ENCODE results near the gene SLC35G3. TPM values are rescaled to one million over a fixed set of nuclear protein-coding genes. Genes with fewer than 3 reads are reported as not detected.

SLC35G3 gene
- total and polyA plus RNA-seq, 9 donors, result not detected

GRCh38 chr17:35191001-35191695, 3.0 kb downstream of the SLC35G3 start:
- intact Hi-C loops (cut with DNase I), result no loop called here
- Histone ChIP-seq H3K4me3 (no peak overlapping the region), H3K9me3 (no peaks in the 10 kb centered on the region), H3K27ac (no peak overlapping the region), H3K4me1 (ENCODE audit: insufficient read depth) (no peaks in the 10 kb centered on the region), H3K36me3 (no peaks in the 10 kb centered on the region), H3K27me3 (no peaks in the 10 kb centered on the region)
- no peak for DNase-seq
- TF ChIP-seq EP300 (IDR thresholded peaks at IDR 0.05) (no peak), CTCF (IDR thresholded peaks at IDR 0.05) (no peak), POLR2A (IDR thresholded peaks at IDR 0.05) (no peak)
- WGBS, 3 donors, result 73 to 81% (median 78%) methylated on average over 11 of the region's 11 CpGs

GRCh38 chr17:35189291-35189690, 4.9 kb downstream of the SLC35G3 start:
- H3K4me3 ChIP-seq, result no peak overlapping the region
- intact Hi-C loops (cut with DNase I), result no loop called here
- no peaks in the 10 kb centered on the region for H3K27me3 ChIP-seq
- H3K9me3 ChIP-seq, result no peaks in the 10 kb centered on the region
- TF ChIP-seq EP300 (IDR thresholded peaks at IDR 0.05) (no peak), POLR2A (IDR thresholded peaks at IDR 0.05) (no peak), CTCF (IDR thresholded peaks at IDR 0.05) (no peak)
- H3K27ac ChIP-seq, result no peak overlapping the region
- 75 to 78% (median 78%) methylated on average over 3 of the region's 3 CpGs for WGBS, 3 donors
- no peak for DNase-seq
- H3K4me1 ChIP-seq (ENCODE audit: insufficient read depth), result no peaks in the 10 kb centered on the region
- no peaks in the 10 kb centered on the region for H3K36me3 ChIP-seq

- no peaks in the 10 kb centered on the region for H3K36me3 ChIP-seq
- no peak for DNase-seq
- H3K4me3 ChIP-seq, result no peak overlapping the region
- TF ChIP-seq POLR2A (IDR thresholded peaks at IDR 0.05) (no peak), EP300 (IDR thresholded peaks at IDR 0.05) (no peak), CTCF (IDR thresholded peaks at IDR 0.05) (no peak)
- H3K27me3 ChIP-seq, result no peaks in the 10 kb centered on the region
- H3K9me3 ChIP-seq, result no peaks in the 10 kb centered on the region
- intact Hi-C loops (cut with DNase I), result no loop called here
- no peaks in the 10 kb centered on the region for H3K4me1 ChIP-seq (ENCODE audit: insufficient read depth)
- 33 to 45% (median 34%) methylated on average over 2 of the region's 2 CpGs for WGBS, 3 donors
- H3K27ac ChIP-seq, result no peak overlapping the region
Observed at GRCh38 chr17:35188111-35188510, 6.1 kb downstream of the SLC35G3 start.

GRCh38 chr17:35187481-35187880, 6.7 kb downstream of the SLC35G3 start:
- no peaks in the 10 kb centered on the region for H3K36me3 ChIP-seq
- no peak for TF ChIP-seq POLR2A (IDR thresholded peaks at IDR 0.05)
- no peak for TF ChIP-seq EP300 (IDR thresholded peaks at IDR 0.05)
- TF ChIP-seq CTCF (IDR thresholded peaks at IDR 0.05), result no peak
- 76 to 86% (median 86%) methylated on average over 2 of the region's 2 CpGs for WGBS, 3 donors
- no peak overlapping the region for H3K4me3 ChIP-seq
- intact Hi-C loops (cut with DNase I), result no loop called here
- no peaks in the 10 kb centered on the region for H3K9me3 ChIP-seq
- no peak for DNase-seq
- H3K27ac ChIP-seq, result no peak overlapping the region
- H3K27me3 ChIP-seq, result no peaks in the 10 kb centered on the region
- H3K4me1 ChIP-seq (ENCODE audit: insufficient read depth), result no peaks in the 10 kb centered on the region
